Ascending aorta (tissue), 2 donors: ENCODE results near the gene PPP1R2C. TPM values are rescaled to one million over a fixed set of nuclear protein-coding genes. Genes with fewer than 3 reads are reported as not detected.

Source experiments
- DNase-seq, 2 donors: peaks; one replicate each; pipeline ENCODE4 v3.0.0-alpha.2; 2019; ENCODE audit warnings: low spot score in 2 of 2
- H3K27ac ChIP-seq, 2 donors: fragments of 200-600 bp; sonication (generic); one replicate each; pipeline ENCODE4 v1.5.1; 2016 to 2017; ENCODE audit warnings: mild to moderate bottlenecking in 1 of 2
- H3K27me3 ChIP-seq: fragments of 200-600 bp; sonication (generic); one replicate; pipeline ENCODE4 v1.5.1; 2017
- H3K36me3 ChIP-seq, 2 donors: fragments of 200-600 bp; sonication (generic); one replicate each; pipeline ENCODE4 v1.5.1; 2016
- H3K4me1 ChIP-seq, 2 donors: fragments of 200-600 bp; sonication (generic); one replicate each; pipeline ENCODE4 v1.5.1; 2016 to 2017; ENCODE audit warnings: mild to moderate bottlenecking in 1 of 2
- H3K4me3 ChIP-seq, 2 donors: fragments of 200-600 bp; sonication (generic); one replicate each; pipeline ENCODE4 v1.5.1; 2016 to 2017; ENCODE audit warnings: mild to moderate bottlenecking in 1 of 2
- H3K9me3 ChIP-seq, 2 donors: fragments of 200-600 bp; sonication (generic); one replicate each; pipeline ENCODE4 v1.5.1; 2016
- intact Hi-C: fragments of 100-400 bp; cut with DNase I; formaldehyde crosslinking; loops from one replicate; pipeline ENCODE4 v1.15.1; 2023
- total RNA-seq: library from RNA; depleted of rRNA; stranded (reverse); fragments of >200 nt; gene quantifications from one replicate; pipeline ENCODE4 v1.1.0, GENCODE V29; 2016
- TF ChIP-seq, protein P1 (sequence below), 3 experiments: fragments of 200-600 bp in 2 of 3; fragments of 450-650 bp in 1 of 3; sonication (generic) in 2 of 3; IDR thresholded peaks; one replicate each; pipeline ENCODE4 v1.5.1; 2016 to 2019; ENCODE audit warnings: antibody characterized with exemption in 3 of 3, mild to moderate bottlenecking in 1 of 3, moderate library complexity in 1 of 3

The PPP1R2C gene
- total RNA-seq, 1 donor from 2014 or later: not detected

DNA sequence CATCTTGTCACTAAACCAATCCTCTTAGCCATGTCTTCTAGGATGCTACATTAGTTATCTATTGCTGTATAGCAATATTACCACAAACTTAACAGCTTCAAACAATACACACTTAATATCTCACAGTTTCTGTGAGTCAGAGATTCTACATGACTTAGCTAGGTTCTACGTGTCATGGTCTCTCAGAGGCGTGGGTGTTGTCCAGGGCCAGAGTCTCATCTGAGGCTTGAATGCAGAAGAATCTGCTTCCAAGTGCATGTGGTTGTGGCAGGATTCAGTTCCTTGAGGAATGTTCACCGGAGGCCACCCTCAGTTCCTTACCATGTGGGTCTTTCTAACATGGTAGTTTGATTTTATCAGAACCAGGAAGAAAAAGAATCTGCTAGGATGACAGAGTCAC is 26.4 kb downstream of the PPP1R2C start:
- DNase-seq: no peak
- Histone ChIP-seq H3K36me3 (no peaks in the 10 kb centered on the region), H3K9me3 (no peaks in the 10 kb centered on the region), H3K27me3 (no peaks in the 10 kb centered on the region), H3K4me1 (peaks cover 0 to 3% of the 10 kb centered on the region in 2 donors), H3K4me3 (no peak overlapping the region), H3K27ac (no peak overlapping the region)
- TF ChIP-seq, protein P1, sequence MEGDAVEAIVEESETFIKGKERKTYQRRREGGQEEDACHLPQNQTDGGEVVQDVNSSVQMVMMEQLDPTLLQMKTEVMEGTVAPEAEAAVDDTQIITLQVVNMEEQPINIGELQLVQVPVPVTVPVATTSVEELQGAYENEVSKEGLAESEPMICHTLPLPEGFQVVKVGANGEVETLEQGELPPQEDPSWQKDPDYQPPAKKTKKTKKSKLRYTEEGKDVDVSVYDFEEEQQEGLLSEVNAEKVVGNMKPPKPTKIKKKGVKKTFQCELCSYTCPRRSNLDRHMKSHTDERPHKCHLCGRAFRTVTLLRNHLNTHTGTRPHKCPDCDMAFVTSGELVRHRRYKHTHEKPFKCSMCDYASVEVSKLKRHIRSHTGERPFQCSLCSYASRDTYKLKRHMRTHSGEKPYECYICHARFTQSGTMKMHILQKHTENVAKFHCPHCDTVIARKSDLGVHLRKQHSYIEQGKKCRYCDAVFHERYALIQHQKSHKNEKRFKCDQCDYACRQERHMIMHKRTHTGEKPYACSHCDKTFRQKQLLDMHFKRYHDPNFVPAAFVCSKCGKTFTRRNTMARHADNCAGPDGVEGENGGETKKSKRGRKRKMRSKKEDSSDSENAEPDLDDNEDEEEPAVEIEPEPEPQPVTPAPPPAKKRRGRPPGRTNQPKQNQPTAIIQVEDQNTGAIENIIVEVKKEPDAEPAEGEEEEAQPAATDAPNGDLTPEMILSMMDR (IDR thresholded peaks at IDR 0.05): no peak
- intact Hi-C loops: no loop called here

DNA sequence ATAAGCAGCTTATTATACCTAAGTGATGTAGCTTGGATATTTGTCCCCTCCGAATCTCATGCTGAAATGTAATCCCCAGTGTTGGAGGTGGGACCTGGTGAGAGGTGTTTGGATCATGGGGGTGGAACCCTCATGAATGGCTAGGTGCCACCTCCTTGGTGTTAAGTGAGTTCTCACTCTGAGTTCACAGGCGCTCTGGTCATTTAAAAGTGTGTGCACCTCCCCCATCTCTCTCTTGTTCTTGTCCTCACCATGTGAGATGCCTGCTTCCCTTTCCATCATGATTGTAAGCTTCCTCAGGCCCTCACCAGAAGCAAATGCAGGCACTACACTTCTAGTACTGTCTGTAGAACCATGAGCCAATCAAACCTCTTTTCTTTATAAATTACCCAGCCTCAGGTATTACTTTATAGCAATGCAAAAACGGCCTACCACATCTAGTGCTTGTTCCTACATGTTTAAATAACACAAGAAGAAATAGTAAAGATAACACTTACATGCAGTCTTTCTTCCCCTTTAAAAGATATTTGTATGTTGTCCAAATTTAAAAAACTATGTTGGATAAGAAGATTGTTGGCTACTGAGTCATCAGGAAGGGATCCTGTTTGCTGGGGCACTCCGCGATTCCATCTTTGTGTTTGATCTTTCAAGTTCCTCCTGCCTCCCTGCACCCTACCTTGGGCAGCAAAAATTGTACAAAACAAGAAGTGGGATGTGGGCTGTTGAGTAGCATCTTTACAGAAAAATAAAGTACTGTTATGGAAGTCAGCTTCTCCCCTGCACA is 29.7 kb downstream of the PPP1R2C start:
- Histone ChIP-seq H3K36me3 (no peaks in the 10 kb centered on the region), H3K4me3 (no peak overlapping the region)
- TF ChIP-seq, protein P1 (IDR thresholded peaks at IDR 0.05): no peak

DNA sequence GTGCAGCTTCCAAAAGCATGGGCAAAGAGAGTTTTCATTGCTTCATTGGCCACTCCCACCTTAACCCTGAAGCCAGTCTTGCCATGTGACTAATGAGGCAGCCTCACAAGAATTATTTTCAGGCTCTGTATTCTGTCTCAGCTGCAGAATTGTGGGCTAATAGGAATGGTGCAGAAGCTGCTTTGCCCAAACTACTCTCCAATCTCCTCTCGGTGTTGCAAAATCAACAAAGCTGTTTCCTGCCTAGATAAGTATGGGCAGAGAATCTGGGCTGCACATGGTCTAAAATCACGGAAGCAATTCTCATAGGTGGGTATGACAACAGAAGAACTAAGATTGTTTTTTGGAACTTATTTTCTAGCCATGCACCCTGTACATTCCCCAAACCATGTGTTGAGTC is 31.4 kb downstream of the PPP1R2C start:
- H3K9me3 ChIP-seq: no peaks in the 10 kb centered on the region
- no peak overlapping the region for H3K27ac ChIP-seq
- H3K27me3 ChIP-seq: no peaks in the 10 kb centered on the region
- no peaks in the 10 kb centered on the region for H3K36me3 ChIP-seq
- intact Hi-C loops: loop anchor here (10.0 kb wide), 1 partner anchor 822 kb away; the partner anchor contains the start of gene CASK
- no peak overlapping the region for H3K4me3 ChIP-seq
- TF ChIP-seq, protein P1 (IDR thresholded peaks at IDR 0.05): no peak
- H3K4me1 ChIP-seq: no peaks in the 10 kb centered on the region
- DNase-seq: no peak

More for the DNA sequence above, 29.7 kb downstream of the PPP1R2C start:
- intact Hi-C loops: loop anchor here (10.0 kb wide), 1 partner anchor 823 kb away; the partner anchor contains the start of gene CASK
- no peak for DNase-seq
- H3K9me3 ChIP-seq: no peaks in the 10 kb centered on the region
- H3K27ac ChIP-seq: no peak overlapping the region
- H3K27me3 ChIP-seq: no peaks in the 10 kb centered on the region
- H3K4me1 ChIP-seq: no peaks in the 10 kb centered on the region

DNA sequence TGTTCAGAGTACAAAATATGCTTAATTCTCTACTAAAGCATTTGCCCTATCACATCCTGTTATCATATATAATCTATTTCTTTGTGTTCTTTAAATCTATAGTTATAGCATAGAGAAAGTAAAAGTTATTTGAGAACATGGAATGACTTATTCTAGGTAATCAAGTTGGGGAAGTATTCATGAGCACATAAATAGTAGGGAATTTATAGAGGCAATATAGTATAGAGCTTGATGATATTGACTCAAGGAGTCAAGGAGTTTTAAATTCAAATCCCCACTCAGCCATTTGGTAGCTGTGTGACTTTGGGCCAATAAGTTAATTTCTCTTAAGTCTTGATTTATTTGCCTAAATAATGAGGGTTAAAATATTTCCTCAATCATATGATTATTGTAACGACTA is 37.5 kb downstream of the PPP1R2C start:
- Histone ChIP-seq H3K36me3 (no peaks in the 10 kb centered on the region), H3K4me3 (no peak overlapping the region), H3K4me1 (no peaks in the 10 kb centered on the region), H3K27me3 (no peaks in the 10 kb centered on the region), H3K27ac (no peak overlapping the region), H3K9me3 (no peaks in the 10 kb centered on the region)
- intact Hi-C loops: loop anchor here (10.0 kb wide), 1 partner anchor 816 kb away; the partner anchor contains the start of gene CASK
- TF ChIP-seq, protein P1 (IDR thresholded peaks at IDR 0.05): no peak
- DNase-seq: no peak

DNA sequence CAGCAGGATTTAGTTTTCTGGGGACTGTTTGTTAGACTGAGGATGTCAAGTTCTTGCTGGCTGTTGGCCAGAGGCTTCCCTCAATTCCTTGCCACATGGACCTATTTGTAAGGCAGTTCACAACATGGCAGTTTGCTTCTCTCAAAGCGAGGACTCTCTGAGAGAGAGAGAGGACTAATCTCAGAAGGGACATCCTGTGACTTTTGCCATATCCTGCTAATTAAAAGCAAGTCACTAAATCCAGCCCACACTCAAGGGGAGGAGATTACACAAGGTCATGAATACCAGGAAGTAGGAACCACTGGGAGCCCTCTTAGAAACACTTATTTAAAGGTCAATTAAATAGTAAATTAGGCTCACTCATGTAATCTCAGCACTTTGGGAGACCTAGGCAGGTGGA is 38.2 kb downstream of the PPP1R2C start:
- Histone ChIP-seq H3K27ac (no peak overlapping the region), H3K4me3 (no peak overlapping the region), H3K9me3 (no peaks in the 10 kb centered on the region), H3K27me3 (no peaks in the 10 kb centered on the region), H3K4me1 (no peaks in the 10 kb centered on the region), H3K36me3 (no peaks in the 10 kb centered on the region)
- intact Hi-C loops: loop anchor here (10.0 kb wide), 1 partner anchor 815 kb away; the partner anchor contains the start of gene CASK
- no peak for DNase-seq
- TF ChIP-seq, protein P1 (IDR thresholded peaks at IDR 0.05): no peak
